SIG-M5 treated with dmso at 0.1 percent for 504 hours (cell line): Measurements from ENCODE around the gene DYNC1H1.
"Not testable (repeated sequence)": the region's sequence is repeated elsewhere in the genome, so short reads cannot be mapped to it uniquely, and the experiment has no call there.

Experiments
- DNase-seq: peaks from one replicate; lab custom pipeline; 2025; ENCODE audit not compliant: unreplicated experiment; lab: John Stamatoyannopoulos, UW

The DYNC1H1 gene

DNA sequence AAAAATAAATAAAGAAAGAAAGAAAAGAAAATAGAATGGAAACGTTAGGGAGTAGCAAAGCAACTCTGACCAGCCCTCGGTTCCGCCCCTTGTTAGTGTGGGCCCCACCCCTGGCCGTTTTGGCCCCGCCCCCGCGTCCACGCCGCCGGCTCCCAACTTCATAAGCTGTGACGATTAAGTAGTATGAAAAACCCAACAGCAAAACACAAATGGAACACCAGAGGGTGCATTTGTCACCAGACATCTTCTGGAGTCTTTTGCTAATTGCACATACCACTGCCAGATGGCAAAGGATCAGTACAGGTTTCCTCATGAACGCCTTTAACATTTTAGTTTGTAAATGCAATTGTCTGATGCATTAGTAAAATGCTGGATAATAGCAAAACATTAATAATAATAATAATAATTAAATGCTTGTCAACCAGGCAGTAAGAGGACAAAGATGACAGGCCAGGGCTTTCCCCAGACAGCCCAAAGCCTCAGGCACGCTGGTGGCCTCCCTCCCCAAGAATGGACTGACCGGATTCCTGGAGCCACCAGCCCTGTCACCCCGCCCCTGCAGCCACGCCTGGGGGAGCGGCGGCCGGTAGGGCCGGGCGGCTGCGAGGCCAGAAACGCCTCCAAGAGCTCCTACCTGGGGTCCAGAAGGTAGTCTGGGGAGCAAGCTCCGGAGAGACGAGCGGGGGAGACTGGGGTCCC lies 98.9 kb downstream of the DYNC1H1 start:
- peak; percentile 82 for DNase-seq

DNA sequence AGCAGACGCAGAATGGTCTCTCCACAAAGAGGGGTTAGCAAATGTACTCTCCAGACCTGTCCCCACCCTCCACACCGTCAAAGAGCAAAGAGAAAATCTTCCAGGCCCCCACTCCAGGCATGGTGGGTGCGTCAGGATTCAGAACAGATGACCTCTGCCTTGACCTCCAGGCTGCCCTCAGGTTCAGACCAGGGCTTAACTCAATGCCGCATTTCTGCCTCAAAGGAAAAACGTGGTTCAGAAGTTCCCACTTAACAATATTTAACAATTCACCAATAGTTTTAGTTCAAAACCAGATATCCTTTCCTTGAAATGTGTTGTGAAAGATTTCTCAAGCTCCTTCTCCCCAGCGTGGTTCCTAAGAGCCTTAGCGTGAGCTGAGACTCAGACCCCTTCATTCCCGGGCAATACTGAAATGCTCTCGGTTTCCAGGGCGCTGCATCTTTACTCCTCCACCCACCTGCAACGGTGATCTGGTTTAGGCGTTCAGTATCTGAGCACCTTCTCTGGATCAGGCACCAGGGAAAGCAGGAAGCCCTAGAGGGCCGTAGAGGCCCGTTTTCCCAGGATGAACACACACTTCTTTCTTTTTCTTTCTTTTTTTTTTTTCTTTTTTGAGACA lies 99.5 kb downstream of the DYNC1H1 start:
- DNase-seq, result no peak

DNA sequence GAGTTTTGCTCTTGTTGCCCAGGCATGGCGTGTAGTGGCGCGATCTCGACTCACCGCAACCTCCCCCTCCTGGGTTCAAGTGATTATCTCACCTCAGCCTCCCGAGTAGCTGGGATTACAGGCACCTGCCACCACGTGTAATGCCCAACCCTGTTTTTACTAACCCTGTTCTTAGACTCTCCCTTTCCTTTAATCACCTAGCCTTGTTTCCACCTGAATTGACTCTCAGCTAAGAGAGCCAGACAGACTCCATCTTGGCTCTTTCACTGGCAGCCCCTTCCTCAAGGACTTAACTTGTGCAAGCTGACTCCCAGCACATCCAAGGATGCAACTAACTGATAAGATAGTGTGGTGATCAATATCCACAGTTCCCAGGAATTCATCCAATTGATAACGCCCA lies 100.2 kb downstream of the DYNC1H1 start:
- not testable (repeated sequence) for DNase-seq

DNA sequence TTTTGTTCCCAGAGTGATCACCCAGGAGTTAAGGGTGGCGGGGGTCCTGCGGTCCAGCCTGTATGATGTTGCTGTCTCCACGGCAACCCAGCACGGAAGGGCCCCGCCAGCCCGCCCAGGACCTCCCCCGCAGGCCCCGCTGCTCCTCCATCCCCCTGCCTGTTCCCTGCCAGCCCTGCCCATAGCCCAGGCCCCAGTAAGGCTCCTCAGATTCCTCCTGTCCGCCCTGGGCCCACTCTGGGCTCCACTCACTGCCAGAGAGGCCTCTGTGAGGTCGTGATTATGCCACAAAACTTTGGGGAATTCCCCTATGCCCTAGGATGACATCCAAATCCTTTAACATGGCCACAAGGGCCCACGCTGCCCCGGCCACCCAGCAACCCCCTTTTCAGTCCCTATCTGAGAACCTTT lies 101.7 kb downstream of the DYNC1H1 start:
- DNase-seq, result no peak

DNA sequence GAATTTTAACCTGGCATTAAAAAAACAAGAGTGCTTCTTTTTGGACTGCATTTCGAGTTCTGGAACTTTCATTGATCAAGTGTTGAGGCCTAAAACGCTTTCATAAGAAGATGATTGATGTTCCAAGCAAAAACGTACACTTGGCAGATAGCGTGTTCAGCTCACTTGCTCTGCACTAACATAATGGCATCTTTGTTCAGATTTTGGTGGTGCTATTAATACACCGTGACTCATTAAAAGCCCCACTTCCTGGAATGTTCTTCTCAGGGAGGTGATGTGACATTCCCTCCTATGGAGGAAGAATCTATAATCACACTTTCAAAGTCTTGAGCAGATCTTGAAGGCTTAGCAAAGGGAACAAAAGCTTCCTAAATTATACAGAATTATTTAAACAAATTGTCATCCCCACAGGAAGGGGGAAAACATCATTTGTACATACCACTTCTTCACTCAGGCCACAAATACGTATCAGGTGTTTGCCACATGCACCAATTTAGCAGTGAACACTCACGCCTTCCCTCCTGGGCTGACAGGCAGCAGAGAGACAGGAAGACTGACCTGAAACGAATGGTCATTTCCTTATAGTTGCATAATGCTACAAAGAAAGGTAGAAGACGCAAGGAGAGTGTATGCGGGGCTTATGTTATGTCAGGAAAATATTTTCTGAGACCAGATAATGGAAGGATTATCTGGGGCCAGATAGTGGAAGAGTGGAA lies 107.1 kb downstream of the DYNC1H1 start:
- DNase-seq, result no peak

DNA sequence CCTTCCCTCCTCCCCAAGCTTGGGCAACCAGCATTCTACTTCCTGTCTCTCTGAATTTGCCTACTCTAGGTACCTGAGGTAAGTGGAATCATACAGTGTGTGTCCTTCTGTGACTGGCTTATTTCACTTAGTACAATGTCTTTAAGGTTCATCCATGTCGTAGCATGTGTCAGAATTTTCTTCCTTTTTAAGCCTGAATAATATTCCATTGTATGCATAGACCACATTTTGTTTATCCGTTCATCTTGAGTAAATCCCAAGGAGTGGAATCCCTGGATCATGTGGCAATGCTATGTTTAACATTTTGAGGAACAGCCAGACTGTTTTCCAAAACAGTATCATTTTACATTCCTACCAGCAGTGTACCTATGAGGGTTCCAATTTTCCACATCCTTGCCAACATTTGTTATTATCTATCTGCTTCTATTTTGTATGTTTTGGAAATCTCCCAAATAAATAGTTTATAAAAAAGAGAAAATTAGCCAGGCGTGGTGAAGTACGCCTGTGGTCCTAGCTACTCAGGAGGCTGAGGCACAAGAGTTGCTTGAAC lies 110.1 kb downstream of the DYNC1H1 start:
- DNase-seq, result no peak

DNA sequence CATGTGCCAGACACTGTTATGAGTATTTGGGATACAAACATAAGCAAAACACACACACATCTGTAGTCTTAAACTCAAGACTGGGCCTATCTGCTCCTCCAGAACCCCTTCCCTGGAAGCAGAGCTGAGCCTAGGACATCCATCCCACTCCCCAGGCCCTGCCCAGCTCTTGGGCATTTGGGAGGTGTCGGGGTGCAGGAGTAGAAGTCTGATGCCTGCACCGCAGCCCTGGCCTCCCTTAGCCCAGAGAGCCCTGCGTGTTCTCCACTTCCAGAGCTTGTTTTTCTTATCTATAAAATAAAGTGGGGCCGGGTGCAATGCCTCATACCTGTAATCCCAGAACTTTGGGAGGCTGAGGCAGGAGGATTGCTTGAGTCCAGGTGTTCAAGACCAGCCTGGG lies 110.8 kb downstream of the DYNC1H1 start:
- DNase-seq, result no peak

DNA sequence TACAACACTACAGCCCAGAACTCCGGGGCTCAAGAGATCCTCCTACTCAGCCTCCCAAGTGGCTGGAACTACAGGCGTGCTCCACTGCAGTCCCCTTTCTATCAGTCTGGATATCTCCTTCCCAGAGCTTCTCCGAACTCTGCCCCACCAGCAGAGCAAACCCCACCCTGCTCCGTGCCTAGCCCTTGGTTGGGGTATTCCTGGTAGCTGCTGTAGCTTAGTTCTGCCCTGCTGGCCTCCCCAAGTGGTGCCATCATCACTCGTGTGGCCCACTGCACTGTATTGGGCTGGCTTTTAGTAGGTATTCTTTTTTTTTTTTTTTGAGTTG lies 113.0 kb downstream of the DYNC1H1 start:
- DNase-seq, result no peak

DNA sequence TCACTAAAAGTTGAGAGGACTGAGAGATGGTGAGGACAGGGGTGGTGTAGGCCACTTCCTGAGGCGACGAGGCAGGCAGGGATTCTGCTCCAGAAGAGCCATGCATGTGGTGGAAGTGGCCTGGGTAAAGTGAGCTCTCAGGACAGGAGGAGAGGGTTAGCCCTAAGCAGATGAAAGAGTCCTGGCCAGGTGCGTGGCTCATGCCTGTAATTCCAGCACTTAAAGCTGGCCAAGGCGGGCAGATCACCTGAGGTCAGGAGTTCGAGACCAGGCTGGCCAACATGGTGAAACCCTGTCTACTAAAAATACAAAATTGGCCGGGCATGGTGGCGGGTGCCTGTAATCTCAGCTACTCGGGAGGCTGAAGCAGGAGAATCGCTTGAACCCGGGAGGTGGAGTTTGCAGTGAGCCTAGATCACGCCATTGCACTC lies 114.0 kb downstream of the DYNC1H1 start:
- not testable (repeated sequence) for DNase-seq

DNA sequence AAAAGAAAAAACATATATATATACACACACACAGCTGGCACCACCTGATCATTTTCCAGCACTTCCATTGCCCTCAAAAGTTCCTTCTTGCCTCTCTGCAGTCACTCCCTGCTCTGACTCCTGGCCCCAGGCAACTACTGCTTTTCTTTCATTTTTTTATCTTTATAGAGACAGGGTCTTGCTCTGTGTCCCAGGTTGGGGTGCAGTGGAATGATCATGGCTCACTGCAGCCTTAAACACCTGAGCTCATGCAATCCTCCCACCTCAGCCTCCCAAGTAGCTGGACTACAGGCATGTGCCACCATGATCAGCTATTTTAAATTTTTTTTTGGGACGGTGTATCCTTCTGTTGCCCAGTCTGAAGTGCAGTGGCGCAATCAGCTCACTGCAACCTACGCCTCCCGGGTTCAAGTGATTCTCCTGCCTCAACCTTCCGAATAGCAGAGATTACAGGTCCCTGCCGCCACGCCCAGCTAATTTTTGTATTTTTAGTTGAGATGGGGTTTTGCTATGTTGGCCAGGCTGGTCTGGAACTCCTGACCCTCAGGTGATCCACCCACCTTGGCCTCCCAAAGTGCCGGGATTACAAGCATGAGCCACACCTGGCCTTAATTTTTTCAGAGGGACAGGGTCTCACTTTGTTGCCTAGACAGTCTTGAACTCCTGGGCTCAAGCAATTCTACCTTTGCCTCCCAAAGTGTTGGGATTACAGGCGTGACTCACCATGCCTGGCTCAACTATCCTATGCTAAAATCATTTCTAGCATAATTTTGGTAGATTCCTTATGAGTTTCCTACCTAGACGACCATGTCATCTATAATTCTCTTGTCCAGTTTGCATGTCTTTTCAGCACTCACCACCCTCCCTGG lies 114.7 kb downstream of the DYNC1H1 start:
- no peak for DNase-seq

DNA sequence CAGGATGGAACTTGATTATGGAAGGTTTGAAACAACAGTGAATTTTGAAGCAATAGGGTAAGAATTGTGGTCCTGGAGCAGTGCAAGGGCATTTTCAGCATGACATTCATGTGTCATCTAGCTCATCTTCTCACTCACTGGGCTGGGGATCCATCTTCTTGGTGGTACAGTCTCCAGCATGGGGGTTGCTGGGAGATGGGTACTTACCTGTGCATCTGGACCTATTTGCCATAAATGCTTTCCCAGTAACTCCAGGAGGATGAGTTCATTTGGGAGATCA lies 115.3 kb downstream of the DYNC1H1 start:
- DNase-seq, result no peak

DNA sequence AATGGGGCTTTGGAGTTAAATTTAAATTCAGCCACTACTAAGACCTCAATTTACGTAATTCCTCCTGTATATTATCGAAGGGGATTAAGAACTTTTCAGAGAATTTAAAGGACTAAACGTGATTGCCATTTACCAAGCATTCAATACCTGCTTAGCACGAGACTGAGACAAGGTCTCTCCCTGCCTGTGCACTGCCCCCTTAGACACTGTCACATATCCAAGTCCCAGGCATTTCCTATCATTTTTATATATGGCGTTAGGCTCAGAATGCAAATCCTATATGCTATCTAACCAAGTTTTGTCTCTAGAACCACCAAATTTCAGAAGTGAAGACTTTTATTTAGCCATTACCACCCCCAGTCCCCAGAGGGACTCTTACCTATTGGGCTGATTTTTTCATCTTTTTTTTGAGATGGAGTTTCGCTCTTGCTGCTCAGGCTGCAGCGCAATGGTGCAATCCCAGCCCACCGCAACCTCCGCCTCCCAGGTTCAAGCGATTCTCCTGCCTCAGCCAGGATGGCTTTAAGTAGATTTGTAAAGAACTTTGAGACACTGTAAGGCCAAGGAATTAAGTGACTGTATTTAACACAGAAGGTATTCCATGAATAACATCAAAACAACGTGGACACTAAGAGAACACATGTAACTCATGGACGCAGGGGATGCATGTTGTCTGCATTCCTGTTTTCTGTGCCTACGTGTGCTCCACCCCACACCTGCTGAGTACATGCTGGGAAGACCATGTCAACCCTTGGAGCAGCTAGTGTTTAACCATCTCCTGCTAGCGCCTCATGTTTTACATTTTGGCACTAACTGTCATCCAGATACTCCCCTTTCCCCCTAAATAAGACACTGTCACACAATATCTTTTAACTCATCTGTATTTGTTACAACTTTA lies 116.1 kb downstream of the DYNC1H1 start:
- DNase-seq, result no peak

DNA sequence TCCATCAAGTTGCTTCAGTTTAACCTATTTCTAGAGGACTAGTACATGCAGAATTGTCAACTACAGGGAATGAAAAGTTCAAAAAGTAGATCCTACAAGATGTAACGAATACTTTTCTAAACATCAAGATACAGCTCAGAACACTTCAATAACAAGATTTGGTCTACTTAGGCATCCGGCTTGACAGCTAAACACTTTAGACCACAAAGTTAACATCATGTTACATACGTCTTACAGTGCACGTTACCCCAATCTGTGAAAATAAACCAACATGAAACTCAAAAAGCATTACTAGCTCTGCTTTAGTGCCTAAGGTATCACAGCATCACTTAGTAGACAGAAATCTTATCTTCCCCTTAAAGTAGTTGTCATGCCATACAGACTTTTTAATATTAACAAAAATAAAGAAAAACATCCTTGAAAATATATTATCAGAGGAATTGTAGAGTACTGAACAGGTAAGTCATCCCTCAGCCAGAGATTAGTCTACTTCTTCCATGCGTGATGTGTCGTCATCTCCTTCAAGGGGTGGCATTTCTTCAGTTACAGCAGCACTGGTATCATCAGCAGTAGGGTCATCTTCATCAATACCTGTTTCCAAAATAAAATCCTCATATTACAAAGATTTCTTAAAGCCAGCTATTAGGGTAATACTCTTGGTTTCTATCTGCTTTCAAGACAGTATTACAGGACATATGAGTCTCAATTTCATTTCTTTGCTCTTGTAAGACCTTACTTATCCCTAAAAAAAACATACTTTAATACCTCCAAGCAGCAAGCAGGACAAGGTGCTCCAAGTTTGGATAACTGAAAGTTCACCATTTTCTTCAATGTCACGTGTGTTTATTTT lies 117.1 kb downstream of the DYNC1H1 start:
- no peak for DNase-seq

DNA sequence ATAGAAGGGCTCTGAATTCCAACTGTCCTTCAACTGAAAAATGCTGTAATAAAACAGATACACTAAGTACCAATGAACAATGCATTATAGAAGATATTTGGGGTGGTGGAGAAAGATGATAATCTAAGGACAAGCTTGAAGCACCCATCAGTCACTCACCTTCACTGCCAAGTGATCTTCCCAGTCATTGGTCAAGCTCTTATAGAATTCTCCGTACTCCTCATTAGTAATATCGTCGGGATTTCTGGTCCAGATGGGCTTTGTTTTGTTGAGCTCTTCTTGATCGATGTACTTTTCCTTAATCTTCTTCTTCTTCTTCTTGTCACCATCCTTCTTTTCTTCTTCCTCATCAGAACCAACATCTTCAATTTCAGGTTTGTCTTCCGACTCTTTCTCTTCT lies 120.1 kb downstream of the DYNC1H1 start:
- DNase-seq, result not testable (repeated sequence)

DNA sequence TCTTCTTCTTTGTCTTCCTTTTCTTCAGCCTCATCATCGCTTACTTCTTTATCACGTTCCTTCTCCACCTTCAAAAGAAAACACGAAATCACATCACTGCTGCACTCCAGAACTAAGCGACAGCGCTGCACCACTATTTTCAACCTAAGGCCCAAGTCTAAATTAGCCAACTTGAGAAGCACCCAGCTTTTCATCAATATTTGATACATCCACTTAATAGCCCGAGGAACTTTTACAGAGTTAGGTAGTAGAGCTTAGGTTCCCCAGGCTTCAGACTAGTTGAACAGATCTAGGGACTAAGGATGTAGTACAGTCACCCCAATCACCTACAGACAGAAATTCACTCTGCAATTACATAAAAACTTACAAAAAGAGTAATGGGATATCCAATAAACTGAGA lies 120.6 kb downstream of the DYNC1H1 start:
- no peak for DNase-seq

DNA sequence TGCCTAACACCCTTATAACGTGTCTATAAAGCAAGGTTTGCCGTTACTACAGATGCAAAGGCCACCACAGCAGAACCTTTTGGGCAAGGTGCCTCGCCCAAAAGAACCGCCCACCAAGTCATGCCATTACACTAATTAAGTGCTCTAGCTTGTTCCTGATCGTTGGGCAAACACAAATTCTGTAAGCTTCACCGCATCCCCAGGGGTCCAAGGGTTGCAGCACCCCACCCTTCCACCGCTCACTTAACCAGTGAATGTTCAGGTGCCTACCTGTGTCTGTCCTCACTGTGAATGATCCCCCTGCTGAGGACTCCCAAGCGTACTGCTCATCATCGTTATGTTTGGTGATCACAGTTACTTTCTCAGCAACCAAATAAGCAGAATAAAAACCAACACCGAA lies 121.1 kb downstream of the DYNC1H1 start:
- no peak for DNase-seq

DNA sequence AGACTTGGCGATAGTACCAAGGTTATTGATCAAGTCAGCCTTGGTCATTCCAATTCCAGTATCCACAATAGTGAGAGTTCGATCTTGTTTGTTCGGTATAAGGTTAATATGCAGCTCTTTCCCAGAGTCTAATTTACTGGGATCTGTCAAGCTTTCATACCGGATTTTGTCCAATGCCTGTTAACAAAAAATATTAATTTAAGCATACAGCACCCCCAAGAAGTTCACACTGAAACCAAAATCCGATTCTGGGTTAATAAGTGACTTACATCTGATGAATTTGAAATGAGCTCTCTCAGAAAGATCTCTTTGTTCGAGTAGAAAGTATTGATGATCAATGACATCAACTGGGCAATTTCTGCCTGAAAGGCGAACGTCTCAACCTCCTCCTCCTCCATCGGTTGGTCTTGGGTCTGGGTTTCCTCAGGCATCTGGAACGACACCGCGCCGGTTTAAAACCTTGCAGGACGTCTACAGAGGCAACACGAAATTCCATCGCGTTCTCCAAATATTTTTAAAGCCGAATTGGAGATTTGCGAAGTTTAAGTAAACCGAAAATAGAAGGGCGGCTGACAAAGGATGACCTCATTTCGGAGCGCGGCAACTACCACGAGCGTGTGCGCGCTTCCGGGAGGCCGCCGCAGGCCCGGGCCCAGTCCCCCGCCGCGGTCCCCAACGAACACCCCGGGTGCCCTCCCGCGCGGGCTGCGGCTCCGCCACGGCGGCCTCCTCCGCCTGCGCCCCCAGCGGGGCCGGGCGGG lies 121.8 kb downstream of the DYNC1H1 start:
- peak; percentile 29 for DNase-seq

DNA sequence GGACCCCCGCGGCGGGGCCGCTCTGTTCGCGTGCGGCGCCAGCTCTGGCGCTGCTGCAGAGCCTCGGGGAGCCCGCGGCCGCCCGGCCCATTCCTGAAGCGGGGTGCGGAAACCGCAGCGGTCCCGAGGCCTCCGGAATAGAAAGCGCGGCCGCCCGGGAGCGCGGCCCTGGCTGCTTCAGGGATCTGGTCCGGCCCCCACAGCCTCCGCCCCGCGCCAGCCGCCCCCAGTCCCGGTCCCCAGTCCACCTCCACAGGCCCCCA lies 122.3 kb downstream of the DYNC1H1 start:
- no peak for DNase-seq
